HG02759 (cell line): ENCODE data around the gene RCC1.
"Not testable (repeated sequence)": the region's sequence is repeated elsewhere in the genome, so short reads cannot be mapped to it uniquely, and the experiment has no call there.

Experiments used
- ATAC-seq: cut with Tn5 transposase; IDR thresholded peaks from one replicate; pipeline ENCODE4 v1.9.1; 2021; ENCODE audit warnings: mild to moderate bottlenecking, moderate library complexity; ENCODE audit not compliant: unreplicated experiment

RCC1 gene, protein sequence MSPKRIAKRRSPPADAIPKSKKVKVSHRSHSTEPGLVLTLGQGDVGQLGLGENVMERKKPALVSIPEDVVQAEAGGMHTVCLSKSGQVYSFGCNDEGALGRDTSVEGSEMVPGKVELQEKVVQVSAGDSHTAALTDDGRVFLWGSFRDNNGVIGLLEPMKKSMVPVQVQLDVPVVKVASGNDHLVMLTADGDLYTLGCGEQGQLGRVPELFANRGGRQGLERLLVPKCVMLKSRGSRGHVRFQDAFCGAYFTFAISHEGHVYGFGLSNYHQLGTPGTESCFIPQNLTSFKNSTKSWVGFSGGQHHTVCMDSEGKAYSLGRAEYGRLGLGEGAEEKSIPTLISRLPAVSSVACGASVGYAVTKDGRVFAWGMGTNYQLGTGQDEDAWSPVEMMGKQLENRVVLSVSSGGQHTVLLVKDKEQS

DNA sequence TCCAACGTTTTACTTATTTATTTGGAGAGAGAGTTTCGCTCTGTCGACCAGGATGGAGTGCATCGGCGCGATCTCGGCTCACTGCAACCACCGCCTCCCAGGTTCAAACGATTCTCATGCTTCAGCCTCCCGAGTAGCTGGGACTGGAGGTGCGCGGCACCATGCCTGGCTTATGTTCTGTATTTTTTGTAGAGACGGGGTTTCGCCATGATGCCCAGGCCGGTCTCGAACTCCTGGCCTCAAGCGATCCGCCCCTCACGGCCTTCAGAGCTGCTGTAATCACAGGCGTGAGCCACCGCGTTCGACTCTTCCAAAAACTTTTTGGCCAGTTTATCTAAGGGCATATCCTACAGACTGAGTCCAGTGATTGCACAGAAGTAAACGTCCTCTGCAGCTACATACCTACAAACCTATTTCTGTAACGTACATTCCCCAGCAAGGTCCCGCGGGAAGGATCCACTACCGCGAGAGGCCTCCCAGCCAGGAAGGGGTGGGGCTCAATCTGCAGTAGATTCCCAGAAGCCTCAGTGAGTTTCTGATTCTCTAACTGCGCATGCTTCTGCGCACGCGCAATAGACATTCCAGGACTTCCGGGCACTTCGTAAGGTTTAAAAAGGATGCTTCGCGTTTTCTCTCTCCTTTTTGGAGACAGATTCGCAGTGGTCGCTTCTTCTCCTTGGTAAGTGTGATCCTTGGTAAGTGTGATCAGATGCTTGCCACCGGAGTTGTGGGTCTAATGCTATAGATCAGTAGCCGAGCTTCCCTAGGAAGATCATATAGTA, at the start of gene RCC1:
Gene RCC1, plus strand, starts transcription at position 638 of the 782 bp plus-strand sequence. CDS start 23,824 bp downstream, outside the sequence.
- ATAC-seq: peak; percentile 82

DNA sequence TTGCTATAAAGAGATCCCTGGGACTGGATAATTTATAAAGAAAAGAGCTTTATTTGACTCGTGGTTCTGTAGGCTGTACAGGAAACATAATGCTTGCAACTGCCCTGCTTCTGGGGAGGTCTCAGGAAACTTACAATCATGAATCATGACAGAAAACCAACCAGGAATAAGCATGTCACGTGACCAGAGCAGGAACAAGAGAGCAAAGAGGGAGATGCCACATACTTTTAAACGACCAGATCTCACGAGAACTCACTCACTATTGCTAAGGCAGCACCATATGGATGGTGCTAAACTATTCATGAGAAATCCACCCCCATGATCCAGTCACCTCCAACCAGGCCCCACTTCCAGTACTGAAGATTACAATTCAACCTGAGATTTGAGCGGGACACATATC, 49.8 kb upstream of the RCC1 start:
- no peak for ATAC-seq

DNA sequence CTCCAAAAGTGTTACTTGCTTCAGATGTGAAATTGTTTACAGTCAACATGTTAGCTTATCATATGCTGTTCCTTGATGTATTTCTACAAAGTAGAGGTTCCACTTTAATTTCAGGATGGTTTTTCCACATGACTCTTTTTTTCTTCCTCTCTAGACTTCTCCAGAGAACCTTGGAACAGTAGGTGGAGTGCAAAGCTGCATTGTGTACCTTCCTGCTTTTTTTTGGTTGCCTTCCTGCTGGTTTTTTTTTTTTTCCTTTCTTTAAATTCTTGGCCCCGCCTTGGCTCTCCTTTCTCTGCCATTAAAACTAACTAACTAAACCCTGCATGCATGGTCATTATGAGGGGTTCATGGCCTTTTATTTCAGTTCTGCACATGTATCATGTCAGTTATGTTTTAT, 48.2 kb upstream of the RCC1 start:
- no peak for ATAC-seq

DNA sequence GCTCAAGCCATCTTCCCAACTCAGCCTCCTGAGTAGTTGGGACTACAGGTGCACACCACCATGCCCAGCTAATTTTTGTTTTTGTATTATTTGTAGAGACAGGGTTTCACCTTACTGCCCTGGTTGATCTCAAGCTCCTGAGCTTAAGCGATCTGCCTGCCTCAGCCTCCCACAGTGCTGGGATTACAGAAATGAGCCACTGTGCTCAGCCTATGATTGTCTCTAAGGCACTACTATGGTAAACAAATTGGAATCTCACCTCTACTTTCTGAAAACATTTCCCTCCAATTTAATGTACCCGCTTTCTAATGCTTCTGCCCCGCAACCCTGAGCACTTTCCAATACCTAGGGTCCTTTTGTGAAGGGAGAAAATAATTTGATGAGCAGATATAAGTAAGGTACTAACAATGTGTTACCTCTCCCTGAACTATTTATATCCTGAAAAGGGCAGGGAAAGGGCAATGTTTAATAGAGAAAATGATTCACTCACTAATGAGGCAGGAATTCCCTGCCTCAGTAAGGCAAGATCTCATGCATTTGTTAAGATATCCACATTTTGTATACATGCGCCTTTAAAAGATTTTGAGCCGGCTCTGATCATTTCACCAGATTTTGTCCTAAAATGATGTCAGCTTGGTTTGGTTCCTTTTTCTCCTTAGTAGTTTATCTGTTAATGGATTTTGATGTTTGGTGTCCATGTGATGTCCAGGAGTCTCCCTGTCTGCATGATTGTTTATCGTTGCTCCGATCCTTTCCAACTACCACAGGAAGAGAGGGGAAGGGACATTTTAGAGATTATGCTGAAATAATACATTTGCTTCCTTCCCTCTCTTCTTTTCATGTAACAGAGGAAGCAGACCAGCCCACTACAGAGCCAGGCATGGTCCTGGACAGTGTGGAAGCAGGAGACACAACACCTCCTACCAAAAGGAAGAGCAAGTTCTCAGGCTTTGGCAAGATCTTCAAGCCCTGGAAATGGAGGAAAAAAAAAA, 47.3 kb upstream of the RCC1 start:
- no peak for ATAC-seq

DNA sequence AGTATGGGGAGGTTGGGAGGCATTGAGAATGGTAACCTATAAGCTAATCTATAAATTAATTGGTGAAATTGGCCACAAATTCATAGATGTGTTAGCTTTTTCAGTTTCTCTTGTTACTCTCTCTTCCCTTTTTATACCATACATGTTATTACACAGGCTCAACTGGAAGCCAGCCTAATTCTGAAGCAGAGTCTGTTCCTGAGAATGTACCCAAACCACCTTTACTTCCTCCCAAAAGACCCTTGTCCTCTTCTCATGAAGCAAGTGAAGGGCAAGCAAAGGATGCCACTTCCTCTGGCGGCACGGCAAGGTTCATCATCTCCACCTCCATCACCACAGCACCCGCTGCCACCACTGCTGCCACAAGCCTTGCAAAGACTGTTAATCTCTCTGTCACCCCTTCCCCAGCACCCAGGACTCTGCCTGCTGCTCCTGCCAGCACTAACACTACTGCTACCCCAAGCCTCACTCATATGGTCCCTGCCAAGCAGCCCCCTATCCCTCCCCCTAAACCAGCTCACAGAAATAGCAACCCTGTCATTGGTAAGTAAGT, 39.5 kb upstream of the RCC1 start:
- no peak for ATAC-seq

DNA sequence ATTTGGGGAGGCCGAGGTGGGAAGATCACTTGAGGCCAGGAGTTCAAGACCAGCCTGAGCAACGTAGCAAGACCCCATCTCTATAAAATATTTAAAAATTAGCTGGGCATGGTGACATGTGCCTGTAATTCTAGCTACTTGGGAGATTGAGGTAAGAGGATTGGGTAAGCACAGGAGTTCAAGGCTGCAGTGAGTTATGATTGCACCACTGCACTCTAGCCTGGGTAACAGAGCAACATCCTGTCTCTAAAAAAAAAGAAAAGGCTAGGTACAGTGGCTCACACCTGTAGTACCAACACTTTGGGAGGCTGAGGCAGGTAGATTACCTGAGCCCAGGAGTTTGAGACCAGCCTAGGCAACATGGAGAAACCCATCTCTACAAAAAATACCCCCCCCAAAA, 35.7 kb upstream of the RCC1 start:
- no peak for ATAC-seq

DNA sequence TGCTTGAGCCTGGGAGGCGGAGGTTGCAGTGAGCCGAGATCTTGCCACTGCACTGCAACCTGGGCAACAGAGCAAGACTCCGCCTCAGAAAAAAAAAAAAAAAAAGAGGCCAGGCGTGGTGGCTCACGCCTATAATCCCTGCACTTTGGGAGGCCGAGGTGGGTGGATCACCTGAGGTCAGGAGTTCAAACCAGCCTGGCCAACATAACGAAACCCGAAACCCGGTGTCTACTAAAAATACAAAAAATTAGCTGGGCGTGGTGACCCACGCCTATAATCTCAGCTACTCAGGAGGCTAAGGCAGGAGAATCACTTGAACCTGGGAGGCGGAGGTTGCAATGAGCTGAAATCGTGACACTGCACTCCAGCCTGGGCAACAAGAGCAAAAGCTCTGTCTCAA, 26.3 kb upstream of the RCC1 start:
- not testable (repeated sequence) for ATAC-seq

DNA sequence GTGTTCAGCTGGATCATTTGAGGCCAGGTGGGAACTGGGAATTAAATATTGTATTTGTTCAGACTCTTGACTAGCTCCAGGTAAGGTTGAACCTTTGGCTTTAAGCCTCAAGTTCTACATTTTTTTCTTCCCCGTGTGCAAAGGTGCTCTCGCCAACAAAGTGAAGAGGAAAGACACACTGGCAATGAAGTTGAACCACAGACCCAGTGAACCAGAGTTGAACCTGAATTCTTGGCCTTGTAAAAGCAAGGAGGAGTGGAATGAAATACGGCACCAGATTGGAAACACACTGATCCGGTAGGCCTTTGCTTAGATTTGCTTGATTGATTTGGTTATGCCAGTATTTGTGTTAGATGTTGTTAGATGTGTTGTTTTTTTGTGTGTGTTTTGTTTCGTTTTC, 25.5 kb upstream of the RCC1 start:
- no peak for ATAC-seq

DNA sequence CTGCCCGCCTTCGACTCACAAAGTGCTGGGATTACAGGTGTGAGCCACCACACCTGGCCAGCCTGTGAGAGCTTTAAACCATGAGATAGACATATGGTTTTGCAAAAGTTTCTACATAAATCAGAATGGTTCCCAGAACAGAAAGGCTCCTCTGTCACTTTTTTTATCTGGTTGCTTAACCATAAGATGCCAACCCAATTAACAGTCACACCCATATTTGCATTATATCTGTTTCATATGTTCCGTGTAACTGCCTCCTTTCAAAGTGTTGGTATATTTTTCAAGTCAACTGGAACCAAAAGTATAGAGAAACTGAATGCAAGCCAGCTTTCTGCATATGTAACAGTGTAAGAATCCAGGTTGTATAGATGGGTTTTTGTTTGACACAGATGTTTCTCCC, 23.7 kb upstream of the RCC1 start:
- ATAC-seq: no peak

DNA sequence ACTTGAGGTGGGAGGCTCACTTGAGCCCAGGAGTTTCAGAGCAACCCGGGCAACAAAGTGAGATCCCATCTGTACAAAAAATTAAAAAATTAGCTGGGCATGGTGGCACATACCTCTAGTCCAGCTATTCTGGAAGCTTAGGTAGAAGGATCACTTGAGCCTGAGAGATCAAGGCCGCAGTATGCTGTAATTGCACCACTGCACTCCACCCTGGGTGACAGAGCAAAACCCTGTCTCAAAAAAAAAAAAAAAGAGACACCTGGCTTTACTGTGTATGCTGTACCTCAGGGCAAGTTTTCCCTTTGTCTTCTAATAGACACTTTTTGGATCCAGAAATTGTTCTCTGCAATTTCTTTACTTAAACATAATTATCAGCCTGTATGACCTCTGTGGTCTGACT, 23.1 kb upstream of the RCC1 start:
- ATAC-seq: no peak

DNA sequence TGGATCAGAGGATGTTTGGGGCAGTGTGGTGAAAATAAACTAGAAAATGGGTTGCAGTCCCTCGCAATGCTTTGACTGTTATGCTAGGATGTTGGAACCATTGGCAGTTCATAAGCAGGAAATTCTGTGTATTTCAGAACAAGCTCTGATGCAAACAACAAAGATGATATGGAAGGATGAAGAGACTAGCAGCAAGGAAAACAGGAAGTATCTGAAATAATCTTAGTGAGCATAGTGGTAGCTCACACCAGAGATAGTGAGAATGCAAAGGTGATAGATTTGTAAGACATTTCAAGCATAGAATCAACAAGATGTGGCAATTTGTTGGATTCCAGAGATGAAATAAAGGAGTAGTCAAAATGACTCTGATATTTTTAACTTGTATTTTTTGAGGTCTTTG, 11.1 kb upstream of the RCC1 start:
- no peak for ATAC-seq

DNA sequence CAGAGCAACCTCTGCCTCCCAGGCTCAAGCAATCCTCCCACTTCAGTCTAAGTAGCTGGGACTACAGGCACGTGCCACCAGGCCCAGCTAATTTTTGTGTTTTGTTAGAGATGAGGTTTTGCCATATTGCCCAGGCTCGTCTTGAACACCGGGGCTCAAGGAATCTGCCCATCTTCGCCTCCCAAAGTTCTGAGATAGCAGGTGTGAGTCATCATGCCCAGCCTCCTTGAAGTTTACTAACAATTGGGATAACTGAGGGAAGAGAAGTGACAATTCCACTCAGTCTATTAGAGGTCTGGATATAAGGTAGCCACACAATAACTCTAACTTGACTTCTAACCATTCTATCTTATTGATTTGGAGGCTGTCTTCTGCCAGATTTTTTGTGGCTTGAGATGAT, 6.3 kb upstream of the RCC1 start:
- no peak for ATAC-seq

DNA sequence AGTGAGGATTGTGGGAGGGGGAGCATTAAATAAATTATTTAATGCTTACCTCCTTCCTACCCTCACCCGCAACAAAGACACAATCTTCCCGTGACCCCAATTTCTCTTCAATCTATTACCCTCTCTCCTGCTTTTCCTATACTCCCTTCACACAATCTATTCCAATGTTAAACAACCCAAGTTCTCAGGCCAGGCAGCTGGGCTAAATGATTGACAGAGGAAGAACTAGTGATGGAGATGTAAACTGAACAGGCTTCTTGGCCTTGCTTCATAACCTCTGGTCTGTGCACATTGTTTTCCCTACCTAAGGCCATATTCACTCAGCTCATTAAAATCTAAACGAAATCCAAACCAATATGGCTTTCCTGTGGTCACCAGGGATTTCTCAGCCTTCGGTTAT, 3.9 kb upstream of the RCC1 start:
- no peak for ATAC-seq

DNA sequence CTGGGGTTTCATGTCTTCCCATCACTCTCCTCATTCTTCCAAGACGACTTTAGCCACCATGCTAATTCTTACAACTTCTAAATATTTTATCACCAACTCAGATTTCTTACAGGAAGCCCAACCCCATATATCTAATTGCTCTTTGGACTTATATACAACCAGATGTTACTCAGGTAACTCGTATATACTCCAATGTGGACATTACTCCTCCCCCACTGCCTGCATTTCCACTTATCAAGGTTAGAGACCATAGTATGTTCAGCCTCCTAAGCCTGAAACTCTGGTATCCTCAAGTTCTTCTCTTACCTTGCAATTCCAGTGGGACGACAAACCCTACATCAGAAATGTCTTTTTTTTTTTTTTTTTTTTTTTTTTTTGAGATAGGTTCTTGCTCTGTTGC, 2.7 kb upstream of the RCC1 start:
- ATAC-seq: no peak

DNA sequence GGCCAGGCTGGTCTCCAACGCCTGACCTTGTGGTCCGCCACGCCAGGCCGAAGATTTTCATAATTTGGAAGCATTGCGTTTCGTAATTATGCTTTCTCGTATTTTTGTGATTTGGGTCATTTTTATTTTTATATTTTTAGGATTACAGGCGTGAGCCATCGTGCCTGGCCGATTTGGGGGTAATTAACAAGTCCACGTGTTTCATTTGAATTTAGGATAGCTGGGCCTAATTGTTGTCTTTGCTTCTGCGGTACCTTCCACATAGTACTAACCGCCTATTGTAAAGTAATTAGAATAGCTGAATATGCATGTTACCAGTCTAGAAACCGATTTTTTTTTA, 1.0 kb downstream of the RCC1 start:
- ATAC-seq: no peak

DNA sequence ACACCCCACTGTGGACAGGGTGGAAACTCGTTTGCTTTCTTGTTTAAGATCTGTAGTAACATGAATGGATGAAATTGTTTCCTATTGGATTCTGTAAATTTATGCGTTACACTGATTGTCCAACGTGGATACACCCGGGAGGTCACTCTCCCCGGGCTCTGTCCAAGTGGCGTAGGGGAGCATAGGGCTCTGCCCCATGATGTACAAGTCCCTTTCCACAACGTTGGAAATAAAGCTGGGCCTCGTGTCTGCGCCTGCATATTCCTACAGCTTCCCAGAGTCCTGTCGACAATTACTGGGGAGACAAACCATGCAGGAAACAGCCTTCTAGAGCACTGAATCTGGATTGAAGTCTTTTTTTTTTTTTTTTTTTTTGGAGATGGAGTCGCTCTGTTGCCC, 1.4 kb downstream of the RCC1 start:
- ATAC-seq: no peak

DNA sequence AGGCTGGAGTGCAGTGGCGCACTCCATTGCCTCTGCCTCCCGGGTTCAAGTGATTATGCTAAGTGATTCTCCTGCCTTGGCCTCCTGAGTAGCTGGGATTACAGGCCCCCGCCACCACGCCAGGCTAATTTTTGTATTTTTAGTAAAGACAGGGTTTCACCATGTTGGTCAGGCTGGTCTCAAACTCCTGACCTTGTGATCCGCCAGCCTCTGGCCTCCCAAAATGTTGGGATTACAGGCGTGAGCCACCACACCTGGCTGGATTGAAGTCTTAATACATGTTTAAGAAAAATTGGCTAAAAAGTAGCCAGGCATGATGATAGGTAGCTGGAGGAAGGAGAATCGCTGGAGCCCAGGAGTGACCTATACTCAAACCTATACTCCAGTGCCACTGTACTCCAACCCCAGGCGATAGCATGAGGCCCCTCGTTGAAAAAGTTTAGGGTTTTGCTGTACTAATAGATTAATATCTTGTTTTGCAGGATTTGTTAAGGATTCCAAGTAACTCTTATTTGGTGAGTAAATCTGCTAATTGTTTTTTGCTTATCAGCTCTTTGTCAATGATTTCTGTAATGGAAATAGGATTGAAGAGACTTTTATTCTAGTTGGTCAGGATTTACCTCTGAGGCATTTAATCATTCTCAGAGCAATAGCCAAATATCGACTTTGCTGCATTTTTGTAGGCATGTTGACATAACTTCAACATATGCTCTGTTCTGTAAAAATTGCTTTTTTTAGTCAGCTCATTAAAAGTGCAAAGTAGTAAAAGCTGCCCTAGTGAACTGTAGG, 2.0 kb downstream of the RCC1 start:
- no peak for ATAC-seq

DNA sequence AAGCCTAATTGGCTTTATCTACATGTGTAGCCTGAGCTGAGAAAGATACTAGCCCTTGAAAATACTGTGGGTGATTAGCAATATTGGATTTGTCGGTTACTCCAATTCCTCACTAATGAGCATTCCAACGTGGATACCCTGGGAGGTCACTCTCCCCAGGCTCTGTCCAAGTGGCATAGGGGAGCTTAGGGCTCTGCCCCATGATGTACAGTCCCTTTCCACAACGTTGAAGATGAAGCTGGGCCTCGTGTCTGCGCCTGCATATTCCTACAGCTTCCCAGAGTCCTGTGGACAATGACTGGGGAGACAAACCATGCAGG, 2.6 kb downstream of the RCC1 start:
- no peak for ATAC-seq

DNA sequence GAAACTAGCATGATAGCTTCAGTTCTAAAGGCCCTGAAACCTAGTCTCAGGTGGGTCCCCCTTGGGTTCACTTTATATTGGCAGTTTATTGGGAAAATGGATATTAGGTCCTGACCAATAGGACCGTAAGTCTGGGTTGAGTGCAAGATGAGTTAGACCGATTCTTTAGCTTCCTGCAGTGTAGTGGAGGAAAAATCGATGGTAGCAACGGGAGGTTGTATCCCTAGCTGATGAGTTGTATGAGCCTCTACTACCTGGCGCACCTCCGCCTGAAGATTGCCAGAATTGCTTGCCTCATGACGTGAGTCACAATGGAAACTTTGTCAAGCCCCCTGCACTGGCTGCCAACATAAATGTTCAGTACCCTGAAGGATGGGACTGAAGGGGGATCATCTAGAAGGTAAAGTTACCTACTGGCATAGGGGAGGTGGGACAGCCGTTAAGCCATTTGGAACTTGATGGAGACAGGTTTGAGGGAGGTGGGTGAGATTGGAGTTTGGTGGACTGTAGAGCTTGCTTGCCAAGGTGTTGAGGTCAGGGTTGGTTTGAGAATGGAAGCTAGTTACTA, 3.9 kb downstream of the RCC1 start:
- ATAC-seq: no peak
